Karpas-422 (cell line): ENCODE data around the gene NKX2-1. TPM values are rescaled to one million over a fixed set of nuclear protein-coding genes. Genes with fewer than 3 reads are reported as not detected.
A peak's percentile ranks its signal among the peaks of the same experiment; 100 is the strongest.
"Not testable (repeated sequence)": the region's sequence is repeated elsewhere in the genome, so short reads cannot be mapped to it uniquely, and the experiment has no call there.

ENCODE experiments used
- DNase-seq: peaks from one replicate; pipeline ENCODE4 v3.0.0-alpha.2; 2015
- H2AFZ ChIP-seq: fragments of 200-600 bp; sonication (generic); 2 replicates; pipeline ENCODE4 v1.6.1; 2014; ENCODE audit warnings: antibody characterized with exemption, low read length, mixed read lengths
- H3K27ac ChIP-seq: fragments of 200-600 bp; sonication (generic); 2 replicates; pipeline ENCODE4 v1.5.1; 2014; ENCODE audit warnings: mild to moderate bottlenecking, low read length, moderate library complexity
- H3K27me3 ChIP-seq: fragments of 200-600 bp; sonication (generic); 2 replicates; pipeline ENCODE4 v1.6.1; 2014; ENCODE audit warnings: low read length, mixed read lengths
- H3K36me3 ChIP-seq: fragments of 200-600 bp; sonication (generic); 2 replicates; pipeline ENCODE4 v1.6.1; 2014; ENCODE audit warnings: low read length, mixed read lengths; ENCODE audit not compliant: insufficient read depth
- H3K4me1 ChIP-seq: fragments of 200-600 bp; sonication (generic); 2 replicates; pipeline ENCODE4 v1.6.1; 2014; ENCODE audit warnings: mild to moderate bottlenecking, low read length, mixed read lengths
- H3K4me2 ChIP-seq: fragments of 200-600 bp; sonication (generic); 2 replicates; pipeline ENCODE4 v1.6.1; 2014; ENCODE audit warnings: low read length, low read depth, mild to moderate bottlenecking; ENCODE audit not compliant: poor library complexity, severe bottlenecking
- H3K4me3 ChIP-seq: fragments of 200-600 bp; sonication (generic); 2 replicates; pipeline ENCODE4 v1.5.1; 2014; ENCODE audit warnings: mild to moderate bottlenecking, antibody characterized with exemption, low read length, mixed read lengths
- H3K79me2 ChIP-seq: fragments of 200-600 bp; sonication (generic); 2 replicates; pipeline ENCODE4 v1.6.1; 2014; ENCODE audit warnings: mild to moderate bottlenecking, low read length, mixed read lengths
- H3K9ac ChIP-seq: fragments of 200-600 bp; sonication (generic); 2 replicates; pipeline ENCODE4 v1.6.0; 2014; ENCODE audit warnings: low read length
- H3K9me2 ChIP-seq: fragments of 200-600 bp; sonication (generic), shearing (Covaris generic); replicated peaks from 2 replicates; pipeline ENCODE4 v1.6.0; 2014; ENCODE audit warnings: mild to moderate bottlenecking, low read length, moderate library complexity; ENCODE audit not compliant: insufficient read depth
- H3K9me3 ChIP-seq: fragments of 300-700, 200-600 bp; sonication (generic); 2 replicates; pipeline ENCODE4 v1.6.1; 2014; ENCODE audit warnings: low read length, mixed read lengths
- H4K20me1 ChIP-seq: fragments of 200-600 bp; sonication (generic); 2 replicates; pipeline ENCODE4 v1.6.1; 2014; ENCODE audit warnings: mild to moderate bottlenecking, antibody characterized with exemption, low read length, low read depth; ENCODE audit not compliant: insufficient read depth
- total RNA-seq: library from RNA; depleted of rRNA; stranded (reverse); fragments of >200 nt; shearing (Covaris generic); gene quantifications from 2 replicates; pipeline ENCODE4 v1.2.3, GENCODE V29; 2014; ENCODE audit warnings: low replicate concordance; rRNA removed

The NKX2-1 gene
- total RNA-seq, 1 experiment from 2014 or later = not detected

DNA sequence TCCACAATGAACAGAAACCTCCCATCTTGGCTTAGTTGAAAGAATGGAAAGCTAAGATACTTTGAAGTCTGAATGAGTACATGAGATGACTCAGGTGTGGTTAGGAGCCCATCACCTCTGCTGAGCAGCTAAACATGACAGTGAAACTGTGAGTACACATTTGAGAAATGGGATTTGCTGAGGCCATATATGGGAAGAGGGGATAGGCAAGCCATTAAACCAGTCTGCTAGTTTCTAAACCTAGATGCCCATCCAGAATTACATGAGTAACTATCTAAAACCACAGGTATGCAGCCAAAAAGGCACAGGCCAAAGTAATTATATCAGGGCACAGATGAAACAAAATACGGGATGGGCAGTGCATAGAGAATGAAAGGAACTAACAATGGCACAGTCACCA is 41.2 kb downstream of the NKX2-1 start:
- no peak overlapping the region for H3K9ac ChIP-seq
- no peaks in the 10 kb centered on the region for H3K9me2 ChIP-seq
- no peak for DNase-seq

DNA sequence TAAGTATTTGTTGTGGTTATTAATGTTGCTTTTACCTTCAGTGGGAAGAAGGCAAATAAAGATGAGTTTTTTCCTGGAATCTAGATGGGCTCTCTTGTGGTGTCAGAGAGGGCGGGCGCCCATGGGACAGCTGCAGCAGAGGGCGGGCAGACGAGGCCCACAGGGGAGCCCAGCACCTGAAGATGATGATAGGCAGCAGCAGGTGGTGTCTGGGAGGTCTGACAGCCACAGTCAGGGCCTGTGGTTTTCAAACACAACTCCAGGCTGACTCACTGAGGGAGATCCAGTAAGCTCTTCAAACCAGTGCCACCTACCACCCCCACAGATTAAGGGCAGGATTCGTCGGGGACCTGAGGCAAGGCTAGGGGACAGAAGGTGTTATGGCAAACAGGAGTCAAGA is 42.8 kb downstream of the NKX2-1 start:
- no peak overlapping the region for H3K27ac ChIP-seq
- H3K27me3 ChIP-seq = no peaks in the 10 kb centered on the region
- no peaks in the 10 kb centered on the region for H3K9me3 ChIP-seq
- DNase-seq = no peak
- H3K79me2 ChIP-seq = no peaks in the 10 kb centered on the region
- peaks cover 3% of the 10 kb centered on the region; the same call in 1 of the 2 replicates for H3K4me1 ChIP-seq
- H3K9me2 ChIP-seq = no peaks in the 10 kb centered on the region
- H3K4me3 ChIP-seq = no peak overlapping the region
- H3K4me2 ChIP-seq = no peak overlapping the region
- H4K20me1 ChIP-seq = no peaks in the 10 kb centered on the region
- H3K36me3 ChIP-seq = no peaks in the 10 kb centered on the region
- no peak overlapping the region for H3K9ac ChIP-seq
- no peak overlapping the region for H2AFZ ChIP-seq

More for the DNA sequence above, 41.2 kb downstream of the NKX2-1 start:
- no peak overlapping the region for H3K4me2 ChIP-seq
- no peaks in the 10 kb centered on the region for H4K20me1 ChIP-seq
- no peaks in the 10 kb centered on the region for H3K27me3 ChIP-seq
- no peak overlapping the region for H2AFZ ChIP-seq
- H3K4me3 ChIP-seq = no peak overlapping the region
- peaks cover 3% of the 10 kb centered on the region; the same call in 1 of the 2 replicates for H3K4me1 ChIP-seq
- no peak overlapping the region for H3K27ac ChIP-seq
- H3K36me3 ChIP-seq = no peaks in the 10 kb centered on the region
- H3K9me3 ChIP-seq = no peaks in the 10 kb centered on the region
- H3K79me2 ChIP-seq = no peaks in the 10 kb centered on the region

DNA sequence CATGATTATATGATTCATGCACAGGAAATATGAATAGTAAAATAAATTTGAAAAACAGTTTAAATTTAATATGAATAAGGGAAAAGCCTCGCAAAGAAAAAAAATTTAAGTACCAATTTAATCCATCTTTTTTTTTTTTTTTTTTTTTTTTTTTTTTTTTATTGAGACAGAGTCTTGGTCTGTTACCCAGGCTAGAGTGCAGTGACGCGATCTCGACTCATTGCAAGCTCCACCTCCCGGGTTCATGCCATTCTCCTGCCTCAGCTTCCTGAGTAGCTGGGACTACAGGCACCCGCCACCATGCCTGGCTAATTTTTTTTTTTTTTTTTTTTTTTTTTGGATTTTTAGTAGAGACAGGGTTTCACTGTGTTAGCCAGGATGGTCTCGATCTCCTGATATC is 44.0 kb downstream of the NKX2-1 start:
- not testable (repeated sequence) for H3K79me2 ChIP-seq, H3K4me1 ChIP-seq, H3K36me3 ChIP-seq, DNase-seq, H4K20me1 ChIP-seq, H3K9me3 ChIP-seq, H3K27me3 ChIP-seq, H2AFZ ChIP-seq, H3K4me2 ChIP-seq, H3K9me2 ChIP-seq, H3K27ac ChIP-seq, H3K4me3 ChIP-seq, H3K9ac ChIP-seq

DNA sequence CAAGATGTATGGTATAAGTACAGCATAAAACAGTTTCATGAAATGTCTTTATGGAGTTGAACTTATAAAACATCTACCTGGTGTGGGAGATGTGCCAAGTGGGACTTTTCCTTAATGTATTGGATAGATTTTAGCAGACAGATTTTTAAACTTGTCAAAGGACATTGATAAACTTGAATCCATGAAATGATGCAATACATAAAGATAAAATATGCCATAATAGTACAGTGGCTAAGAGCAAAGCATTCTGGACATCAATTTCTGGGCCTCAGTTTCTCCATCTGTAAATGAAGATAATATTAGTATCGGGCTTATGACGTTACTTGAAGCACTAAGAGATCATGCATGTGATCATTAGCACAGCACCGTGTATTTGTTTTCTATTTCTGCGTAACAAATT is 45.4 kb downstream of the NKX2-1 start:
- H3K4me3 ChIP-seq = no peak overlapping the region
- H3K79me2 ChIP-seq = no peaks in the 10 kb centered on the region

DNA sequence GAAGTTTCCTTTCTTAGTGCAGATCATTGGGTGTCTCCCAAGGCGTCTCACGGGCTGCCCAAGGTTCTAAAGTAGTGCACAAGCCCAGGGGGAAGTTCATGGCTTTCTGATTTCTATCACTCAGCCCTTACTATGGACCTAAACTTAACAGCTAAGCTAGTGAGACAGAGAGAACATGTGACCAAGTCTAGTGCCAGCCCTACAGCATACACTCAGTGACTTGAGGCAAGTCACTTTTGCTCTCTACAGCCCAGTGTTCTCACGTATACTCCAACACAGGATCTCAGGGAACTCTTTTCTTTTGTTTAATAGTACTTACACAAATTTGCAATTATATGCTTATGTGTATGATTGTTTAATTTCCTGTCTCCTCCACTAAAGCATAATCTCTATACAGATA is 48.6 kb downstream of the NKX2-1 start:
- Histone ChIP-seq H3K4me1 (no peaks in the 10 kb centered on the region), H3K9me3 (no peaks in the 10 kb centered on the region), H3K27ac (no peak overlapping the region), H3K4me3 (no peak overlapping the region), H3K79me2 (no peaks in the 10 kb centered on the region), H3K36me3 (no peaks in the 10 kb centered on the region), H3K4me2 (no peak overlapping the region), H4K20me1 (no peaks in the 10 kb centered on the region), H3K9ac (no peak overlapping the region), H3K9me2 (no peaks in the 10 kb centered on the region), H2AFZ (0 out of 2 replicates have a peak overlapping the region, but pooled peaks have one; percentile 31), H3K27me3 (no peaks in the 10 kb centered on the region)
- no peak for DNase-seq

More for the DNA sequence above, 45.4 kb downstream of the NKX2-1 start:
- Histone ChIP-seq H4K20me1 (no peaks in the 10 kb centered on the region), H3K27ac (no peak overlapping the region), H3K4me1 (peaks cover 3% of the 10 kb centered on the region; the same call in 1 of the 2 replicates), H3K9me3 (no peaks in the 10 kb centered on the region), H3K4me2 (no peak overlapping the region), H3K27me3 (no peaks in the 10 kb centered on the region), H2AFZ (no peak overlapping the region), H3K36me3 (no peaks in the 10 kb centered on the region), H3K9ac (no peak overlapping the region), H3K9me2 (no peaks in the 10 kb centered on the region)
- no peak for DNase-seq

DNA sequence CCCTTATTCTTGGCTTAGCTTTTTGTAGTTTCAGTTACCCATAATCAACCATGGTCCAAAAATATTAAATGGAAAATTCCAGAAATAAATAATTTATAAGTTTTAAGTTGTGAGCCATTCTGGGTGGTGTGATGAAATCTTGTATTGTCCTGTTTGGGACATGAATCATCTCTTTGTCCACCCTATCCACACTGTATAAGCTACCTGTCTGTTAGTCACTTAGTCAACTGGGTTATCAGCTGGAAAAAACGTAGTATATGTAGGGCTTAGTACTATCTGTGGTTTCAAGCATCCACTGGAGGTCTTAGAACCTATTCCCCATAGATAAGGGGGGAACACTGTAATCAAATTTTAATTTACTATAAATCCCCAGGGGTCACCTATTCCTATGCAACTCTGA is 52.7 kb downstream of the NKX2-1 start:
- no peak for DNase-seq
- Histone ChIP-seq H3K79me2 (no peaks in the 10 kb centered on the region), H3K27me3 (no peaks in the 10 kb centered on the region), H3K4me3 (no peak overlapping the region), H3K9me2 (no peaks in the 10 kb centered on the region), H3K4me1 (no peaks in the 10 kb centered on the region), H3K9me3 (no peaks in the 10 kb centered on the region), H4K20me1 (no peaks in the 10 kb centered on the region), H3K36me3 (no peaks in the 10 kb centered on the region), H2AFZ (no peak overlapping the region), H3K4me2 (no peak overlapping the region), H3K27ac (no peak overlapping the region), H3K9ac (no peak overlapping the region)

Other genes starting within 250 kb of the NKX2-1 start
- gene MBIP, start 199.6 kb downstream of the NKX2-1 start, total RNA-seq = 24.5 and 49.7 TPM in 2 replicates
- gene NKX2-8, start 62.4 kb upstream of the NKX2-1 start, total RNA-seq = not detected in 2 replicates
- not detected in 2 replicates for gene PAX9, start 141.6 kb upstream of the NKX2-1 start, total RNA-seq